Transverse colon (tissue), 4 donors: ENCODE measurements around the gene RIMBP2. TPM values are rescaled to one million over a fixed set of nuclear protein-coding genes. Genes with fewer than 3 reads are reported as not detected.

Experiments used
- DNase-seq: peaks from one replicate; pipeline ENCODE4 v3.0.0-alpha.2; 2019
- H3K27ac ChIP-seq, 4 donors: fragments of 200-600 bp; sonication (generic); 2 replicates each; pipeline ENCODE4 v1.5.1; 2016 to 2018; ENCODE audit warnings: inconsistent platforms in 4 of 4
- H3K27me3 ChIP-seq: fragments of 200-600 bp; sonication (generic); 2 replicates; pipeline ENCODE4 v1.5.1; 2017; ENCODE audit warnings: inconsistent platforms
- H3K36me3 ChIP-seq, 4 donors: fragments of 200-600 bp; sonication (generic); 2 replicates each; pipeline ENCODE4 v1.5.1; 2017 to 2019; ENCODE audit warnings: inconsistent platforms in 4 of 4
- H3K4me1 ChIP-seq, 4 donors: fragments of 200-600 bp; sonication (generic); 2 replicates each; pipeline ENCODE4 v1.5.1; 2017 to 2020; ENCODE audit warnings: inconsistent platforms in 4 of 4
- H3K4me3 ChIP-seq, 4 donors: fragments of 200-600 bp; sonication (generic); 1 replicate in 1 of 4; 2 replicates in 3 of 4; pipeline versions ENCODE4 v1.5.1 to v1.6.1; 2017 to 2019; ENCODE audit warnings: inconsistent platforms in 4 of 4
- H3K9me3 ChIP-seq, 2 donors: fragments of 200-600 bp; sonication (generic); 2 replicates each; pipeline ENCODE4 v1.5.1; 2017 to 2019; ENCODE audit warnings: inconsistent platforms in 2 of 2
- EP300 ChIP-seq: sonication (generic); formaldehyde crosslinking; IDR thresholded peaks from one replicate; pipeline ENCODE4 v1.6.1; 2017; ENCODE audit warnings: antibody characterized with exemption, low read depth
- POLR2A ChIP-seq: fragments of 450-650 bp; IDR thresholded peaks from one replicate; pipeline ENCODE4 v1.6.1; 2016; ENCODE audit warnings: antibody characterized with exemption, mild to moderate bottlenecking, moderate library complexity
- POLR2AphosphoS5 ChIP-seq, 3 donors: sonication (generic); formaldehyde crosslinking; IDR thresholded peaks; one replicate each; pipeline ENCODE4 v1.6.1; 2016; ENCODE audit warnings: antibody characterized with exemption in 3 of 3
- WGBS, 2 donors: methylation state at CpG; one replicate each; pipeline ENCODE4 v1.1.5; 2018; ENCODE audit warnings: low coverage in 1 of 2; 5-methylcytosine and 5-hydroxymethylcytosine counted together
- in situ Hi-C, 4 donors: fragments of 200-750 bp; cut with MboI; loops; one replicate each; pipeline versions ENCODE4 v1.15.0 to v1.15.1; 2017; ENCODE audit warnings: low sequenced_read_pairs in 3 of 4, low pct_ligation_motif_present in 1 of 4, low pct_unique_long_range_greater_than_20kb in 1 of 4
- intact Hi-C: fragments of 100-400 bp; cut with DNase I; formaldehyde crosslinking; loops from one replicate; pipeline ENCODE4 v1.15.1; 2023; ENCODE audit warnings: low total_unique reads
- total RNA-seq, 4 donors: library from RNA; depleted of rRNA; stranded (reverse); fragments of >200 nt; gene quantifications; one replicate each; pipeline ENCODE4 v1.1.0, GENCODE V29; 2016
- TF ChIP-seq, protein P1 (sequence below), 5 experiments: fragments of 200-600 bp in 3 of 5; fragments of 450-650 bp in 2 of 5; sonication (generic) in 3 of 5; IDR thresholded peaks; 1 replicate in 2 of 5; 2 replicates in 3 of 5; pipeline ENCODE4 v1.5.1; 2016 to 2017; ENCODE audit warnings: antibody characterized with exemption in 5 of 5, inconsistent platforms in 3 of 5, mild to moderate bottlenecking in 2 of 5, moderate library complexity in 1 of 5

Gene RIMBP2
- total RNA-seq, 4 donors from 2014 or later, result 2.9 to 17.3 (median 4.3) TPM

DNA sequence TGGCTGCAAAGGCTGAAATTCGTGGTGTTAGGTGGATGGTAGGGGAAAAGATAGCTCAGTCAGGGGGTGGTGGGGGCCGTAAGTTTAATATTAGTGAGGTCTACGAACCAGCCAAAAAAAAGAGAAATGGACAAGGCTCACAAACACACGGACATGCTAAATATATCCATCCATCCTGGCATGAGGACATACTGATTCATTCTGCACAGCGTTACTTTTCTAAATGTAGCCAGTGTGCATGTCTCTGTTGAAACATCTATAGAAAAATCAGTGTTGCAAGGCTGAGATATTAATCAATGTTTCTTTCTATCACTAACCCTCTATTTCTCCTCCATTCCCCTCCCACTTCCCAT is 227.8 kb downstream of the RIMBP2 start:
- intact Hi-C loops, result no loop called here
- H3K4me3 ChIP-seq, result no peak overlapping the region
- H3K27me3 ChIP-seq, result no peaks in the 10 kb centered on the region
- no peaks in the 10 kb centered on the region for H3K4me1 ChIP-seq
- no peak for TF ChIP-seq POLR2A
- TF ChIP-seq POLR2AphosphoS5 (IDR thresholded peaks at IDR 0.05), result no peak
- TF ChIP-seq, protein P1, sequence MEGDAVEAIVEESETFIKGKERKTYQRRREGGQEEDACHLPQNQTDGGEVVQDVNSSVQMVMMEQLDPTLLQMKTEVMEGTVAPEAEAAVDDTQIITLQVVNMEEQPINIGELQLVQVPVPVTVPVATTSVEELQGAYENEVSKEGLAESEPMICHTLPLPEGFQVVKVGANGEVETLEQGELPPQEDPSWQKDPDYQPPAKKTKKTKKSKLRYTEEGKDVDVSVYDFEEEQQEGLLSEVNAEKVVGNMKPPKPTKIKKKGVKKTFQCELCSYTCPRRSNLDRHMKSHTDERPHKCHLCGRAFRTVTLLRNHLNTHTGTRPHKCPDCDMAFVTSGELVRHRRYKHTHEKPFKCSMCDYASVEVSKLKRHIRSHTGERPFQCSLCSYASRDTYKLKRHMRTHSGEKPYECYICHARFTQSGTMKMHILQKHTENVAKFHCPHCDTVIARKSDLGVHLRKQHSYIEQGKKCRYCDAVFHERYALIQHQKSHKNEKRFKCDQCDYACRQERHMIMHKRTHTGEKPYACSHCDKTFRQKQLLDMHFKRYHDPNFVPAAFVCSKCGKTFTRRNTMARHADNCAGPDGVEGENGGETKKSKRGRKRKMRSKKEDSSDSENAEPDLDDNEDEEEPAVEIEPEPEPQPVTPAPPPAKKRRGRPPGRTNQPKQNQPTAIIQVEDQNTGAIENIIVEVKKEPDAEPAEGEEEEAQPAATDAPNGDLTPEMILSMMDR (IDR thresholded peaks at IDR 0.05), result no peak
- no peak for TF ChIP-seq EP300
- no peaks in the 10 kb centered on the region for H3K9me3 ChIP-seq
- no peaks in the 10 kb centered on the region for H3K36me3 ChIP-seq
- in situ Hi-C loops, result no loop called here
- no peak for DNase-seq
- 61 to 72% methylated on average over 5 of the region's 5 CpGs for WGBS, 2 donors
- no peak overlapping the region for H3K27ac ChIP-seq

- WGBS, 2 donors, result 82 to 100% methylated on average over 3 to 11 of the region's 11 CpGs
- in situ Hi-C loops, result no loop called here
- DNase-seq, result no peak
- Histone ChIP-seq H3K9me3 (no peaks in the 10 kb centered on the region), H3K36me3 (no peaks in the 10 kb centered on the region), H3K4me3 (no peak overlapping the region), H3K27me3 (no peaks in the 10 kb centered on the region), H3K4me1 (no peaks in the 10 kb centered on the region), H3K27ac (no peak overlapping the region)
- TF ChIP-seq POLR2AphosphoS5 (IDR thresholded peaks at IDR 0.05) (no peak), POLR2A (no peak), EP300 (no peak)
- TF ChIP-seq, protein P1 (IDR thresholded peaks at IDR 0.05), result no peak
- intact Hi-C loops, result no loop called here
Measured at GRCh38 chr12:130487636-130488357, 228.3 kb downstream of the RIMBP2 start.

DNA sequence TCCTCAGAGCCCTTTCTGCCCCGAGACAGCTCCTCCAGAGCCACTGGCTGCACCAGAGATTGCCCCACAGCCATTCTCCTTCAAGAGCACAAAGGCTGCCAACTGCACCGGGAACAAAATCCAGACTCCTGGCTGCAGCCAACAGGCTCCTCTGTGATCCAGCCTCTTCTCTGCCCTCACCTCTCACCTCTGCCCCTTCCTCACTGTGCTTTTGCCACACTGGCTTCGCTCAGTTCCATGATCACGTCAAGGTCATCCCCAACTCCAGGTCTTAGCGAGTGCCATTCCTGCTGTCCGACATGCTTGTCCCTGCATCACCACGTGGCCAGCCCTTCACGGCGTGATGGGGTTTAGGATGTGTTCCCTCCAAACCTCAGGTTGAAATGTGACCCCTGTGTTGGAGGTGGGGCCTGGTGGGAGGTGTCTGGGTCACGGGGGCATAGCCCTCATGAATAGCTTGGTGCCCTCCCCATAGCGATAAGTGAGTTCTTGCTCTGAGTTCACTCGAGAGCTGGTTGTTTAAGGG is 229.1 kb downstream of the RIMBP2 start:
- H3K4me3 ChIP-seq, result no peak overlapping the region
- H3K27ac ChIP-seq, result no peak overlapping the region
- 82% methylated on average over 12 of the region's 12 CpGs; no CpG with 5 or more reads in 1 of the 2 donors for WGBS, 2 donors
- no peaks in the 10 kb centered on the region for H3K36me3 ChIP-seq
- TF ChIP-seq, protein P1 (IDR thresholded peaks at IDR 0.05), result no peak
- TF ChIP-seq POLR2A, result no peak
- TF ChIP-seq EP300, result no peak
- TF ChIP-seq POLR2AphosphoS5 (IDR thresholded peaks at IDR 0.05), result no peak
- in situ Hi-C loops (no loop called here), intact Hi-C loops (no loop called here)
- H3K9me3 ChIP-seq, result no peaks in the 10 kb centered on the region
- DNase-seq, result no peak
- H3K4me1 ChIP-seq, result no peaks in the 10 kb centered on the region
- H3K27me3 ChIP-seq, result no peaks in the 10 kb centered on the region

DNA sequence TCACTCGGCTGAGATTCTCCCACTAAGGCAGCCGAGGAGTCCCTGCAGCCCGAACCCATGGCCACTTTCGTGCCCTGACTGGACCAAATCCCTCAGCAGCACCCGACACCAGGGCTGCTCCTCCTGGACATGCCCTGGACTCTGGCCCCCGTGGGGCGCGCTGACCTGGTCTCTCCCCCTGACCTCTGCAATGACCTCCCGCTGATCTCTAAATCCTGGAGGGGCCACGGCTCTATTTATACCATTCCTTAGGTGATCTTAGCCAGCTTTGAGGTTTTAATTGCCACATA is 230.0 kb downstream of the RIMBP2 start:
- H3K36me3 ChIP-seq, result no peaks in the 10 kb centered on the region
- in situ Hi-C loops, result no loop called here
- H3K27me3 ChIP-seq, result peaks cover 6% of the 10 kb centered on the region
- H3K9me3 ChIP-seq, result no peaks in the 10 kb centered on the region
- TF ChIP-seq, protein P1 (IDR thresholded peaks at IDR 0.05), result no peak
- TF ChIP-seq POLR2A (no peak), EP300 (no peak), POLR2AphosphoS5 (IDR thresholded peaks at IDR 0.05) (no peak)
- H3K4me1 ChIP-seq, result no peaks in the 10 kb centered on the region
- H3K4me3 ChIP-seq, result no peak overlapping the region
- no peak for DNase-seq
- intact Hi-C loops, result no loop called here
- WGBS, 2 donors, result 76% methylated on average over 10 of the region's 10 CpGs; no CpG with 5 or more reads in 1 of the 2 donors
- H3K27ac ChIP-seq, result no peak overlapping the region
